AG20443 (cell line): ENCODE results near the gene MAPKAPK2.
"Not testable (repeated sequence)": the region's sequence is repeated elsewhere in the genome, so short reads cannot be mapped to it uniquely, and the experiment has no call there.

Source experiments
- DNase-seq: peaks from one replicate; pipeline ENCODE4 v3.0.0; 2012; ENCODE audit warnings: low spot score, mixed read lengths

MAPKAPK2 gene

DNA sequence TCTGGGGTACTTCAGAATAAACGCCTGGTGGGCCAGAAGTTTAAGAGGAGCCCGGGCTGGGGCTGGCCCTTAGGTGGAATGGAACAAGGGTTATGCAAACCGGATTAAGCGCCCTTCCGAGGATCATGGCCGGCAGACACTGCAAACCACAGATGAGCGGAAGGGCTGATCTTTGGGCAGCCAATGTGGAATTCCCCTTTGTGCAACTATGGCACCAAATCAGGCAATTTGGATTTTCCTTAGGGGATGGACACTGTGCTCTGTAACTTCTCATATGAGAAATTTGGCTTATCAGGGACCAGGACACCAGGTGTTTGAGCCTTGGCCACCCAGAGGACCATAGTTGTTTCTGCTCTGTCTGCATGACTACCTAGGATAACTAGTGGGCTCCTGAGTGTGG lies 93.3 kb downstream of the MAPKAPK2 start:
- DNase-seq: no peak

DNA sequence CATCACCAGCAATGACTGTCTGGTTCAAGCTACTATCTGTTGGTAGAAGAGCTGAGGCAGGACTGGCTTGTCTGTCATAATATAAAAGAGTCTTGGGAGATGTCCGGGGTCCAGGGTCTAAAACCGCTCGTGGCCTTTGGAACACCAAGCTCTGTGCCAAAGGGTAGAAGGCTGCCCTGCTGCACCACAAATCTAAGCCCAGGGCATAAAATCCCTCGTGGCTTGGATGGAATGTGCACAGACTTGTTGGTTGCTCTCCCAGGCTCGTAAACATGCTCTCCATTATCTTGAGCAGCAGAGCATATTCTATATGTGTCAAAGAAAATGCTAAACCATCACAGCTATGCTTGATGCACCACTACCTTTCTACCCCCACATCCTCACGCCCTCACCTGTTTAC lies 94.2 kb downstream of the MAPKAPK2 start:
- DNase-seq: not testable (repeated sequence)

DNA sequence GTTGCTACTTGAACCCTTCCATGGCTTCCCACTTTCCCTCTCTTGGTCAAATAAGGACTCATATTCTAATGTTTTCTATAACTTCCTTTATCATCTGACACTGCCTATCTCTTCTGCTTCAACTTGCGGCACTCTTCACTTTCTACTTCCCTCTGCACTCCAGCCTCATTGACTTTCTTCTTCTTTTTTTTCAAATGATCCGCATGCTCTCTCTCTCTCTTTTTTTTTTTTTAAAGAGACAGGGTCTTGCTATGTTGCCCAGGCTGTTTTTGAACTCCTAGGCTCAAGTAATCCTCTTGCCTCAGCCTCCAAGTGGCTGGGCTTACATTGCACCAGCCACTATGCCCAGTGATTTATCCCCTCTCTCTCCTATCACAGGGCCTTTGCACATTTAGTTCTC lies 94.9 kb downstream of the MAPKAPK2 start:
- DNase-seq: no peak

DNA sequence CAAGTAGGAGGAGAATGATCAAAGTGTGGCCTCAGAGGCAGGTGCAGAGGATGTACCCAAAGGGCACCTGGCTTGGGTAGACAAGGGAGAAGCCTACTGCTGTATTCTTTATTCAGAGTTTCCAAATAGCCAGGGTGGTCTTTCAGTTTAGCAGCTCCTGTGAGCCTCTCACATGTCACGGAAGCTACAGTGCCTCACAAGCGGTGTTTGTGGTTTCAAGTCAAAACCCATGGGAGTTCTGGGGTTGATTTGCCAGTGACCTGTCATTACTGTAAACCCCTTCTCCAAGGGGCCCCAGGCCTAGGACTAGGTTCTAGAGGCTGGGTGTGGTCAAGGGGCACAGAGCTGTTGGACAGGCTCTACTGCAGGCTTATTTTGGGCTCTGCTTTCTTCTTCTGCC lies 97.7 kb downstream of the MAPKAPK2 start:
- DNase-seq: no peak

DNA sequence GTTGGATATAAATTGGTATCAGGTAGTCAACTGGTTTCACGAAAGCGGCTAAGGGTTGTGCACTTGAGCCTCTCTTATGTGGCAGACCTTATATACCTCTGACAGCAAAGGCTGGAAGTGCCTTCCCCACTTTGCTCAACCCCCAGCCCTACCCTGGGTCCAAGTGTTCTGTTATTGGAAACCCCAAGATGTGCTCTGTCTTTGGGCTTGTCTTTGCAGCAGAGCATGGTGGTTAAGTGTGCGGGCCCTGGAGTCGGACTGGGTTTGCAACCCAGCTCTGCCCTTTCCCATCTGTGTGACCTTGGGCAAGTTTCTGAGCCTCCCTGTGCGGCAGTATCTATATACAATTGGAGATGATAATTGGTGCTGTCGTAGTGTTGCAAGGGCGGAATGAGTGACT lies 98.8 kb downstream of the MAPKAPK2 start:
- no peak for DNase-seq
